GM10248 (cell line): Measurements from ENCODE around the gene ACLY.

Experiments
- CTCF ChIA-PET: fragments of 300-600 bp; sonication (Branson Sonifier 250); formaldehyde crosslinking; extraction: SDS; loops from one replicate; lab custom pipeline; 2021; ENCODE audit warnings: antibody characterized with exemption; lab: Yijun Ruan, JAX
- POLR2A ChIA-PET: fragments of 350-650 bp; sonication (Branson Sonifier 250); formaldehyde crosslinking; extraction: SDS; loops from one replicate; lab custom pipeline; 2020; ENCODE audit warnings: antibody characterized with exemption; lab: Yijun Ruan, JAX
- DNase-seq: peaks from one replicate; pipeline ENCODE4 v3.0.0; 2012; ENCODE audit errors: extremely low spot score
- TF ChIP-seq, protein P1 (sequence below): IDR thresholded peaks from 2 replicates; pipeline ENCODE4 v1.5.1; 2012; ENCODE audit warnings: mild to moderate bottlenecking, low read depth; ENCODE audit errors: extremely low read depth, missing control alignments, control extremely low read depth

Gene ACLY

DNA sequence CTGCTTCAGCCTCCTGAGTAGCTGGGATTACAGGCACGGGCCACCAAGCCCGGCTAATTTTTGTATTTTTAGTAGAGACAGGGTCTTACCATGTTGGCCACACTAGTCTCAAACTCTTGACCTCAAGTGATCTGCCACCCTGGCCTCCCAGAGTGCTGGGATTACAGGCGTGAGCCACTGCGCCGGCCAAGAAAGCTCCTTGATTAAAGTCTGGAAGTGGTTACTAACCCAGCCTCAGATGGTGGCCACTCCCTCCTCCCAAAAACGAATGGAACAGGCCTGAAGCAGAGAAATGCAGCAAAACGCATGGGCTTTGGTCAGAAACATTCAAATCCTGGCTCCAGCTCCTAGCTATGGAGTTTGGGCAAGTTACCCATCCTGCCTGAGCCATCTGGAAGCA, 94.7 kb downstream of the ACLY start:
- POLR2A ChIA-PET: no interaction called here

DNA sequence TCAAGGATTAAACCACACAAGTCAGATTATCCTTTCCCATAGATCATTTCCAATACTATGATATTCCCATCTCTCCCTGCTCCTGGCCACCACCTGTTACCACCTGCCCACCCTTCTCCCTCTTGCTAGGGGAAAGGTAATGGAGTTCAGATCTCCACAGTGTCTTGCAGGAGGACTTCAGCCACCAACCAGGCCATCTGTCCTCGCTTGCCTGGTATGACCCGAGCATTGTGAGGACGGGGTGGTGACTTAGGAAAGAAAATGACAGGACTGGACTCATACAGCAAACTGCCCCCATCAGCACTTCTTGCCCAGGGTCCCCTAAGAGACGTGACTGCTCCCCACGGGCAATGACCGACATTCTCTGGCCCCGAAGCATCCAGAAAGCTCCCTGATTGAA, 95.2 kb downstream of the ACLY start:
- no peak for DNase-seq
- POLR2A ChIA-PET: interaction anchor here (0.6 kb wide), 2 partner anchors 28 to 29 kb away, joined by 3 to 4 read pairs; no protein-coding TSS in a partner anchor
- TF ChIP-seq, protein P1, sequence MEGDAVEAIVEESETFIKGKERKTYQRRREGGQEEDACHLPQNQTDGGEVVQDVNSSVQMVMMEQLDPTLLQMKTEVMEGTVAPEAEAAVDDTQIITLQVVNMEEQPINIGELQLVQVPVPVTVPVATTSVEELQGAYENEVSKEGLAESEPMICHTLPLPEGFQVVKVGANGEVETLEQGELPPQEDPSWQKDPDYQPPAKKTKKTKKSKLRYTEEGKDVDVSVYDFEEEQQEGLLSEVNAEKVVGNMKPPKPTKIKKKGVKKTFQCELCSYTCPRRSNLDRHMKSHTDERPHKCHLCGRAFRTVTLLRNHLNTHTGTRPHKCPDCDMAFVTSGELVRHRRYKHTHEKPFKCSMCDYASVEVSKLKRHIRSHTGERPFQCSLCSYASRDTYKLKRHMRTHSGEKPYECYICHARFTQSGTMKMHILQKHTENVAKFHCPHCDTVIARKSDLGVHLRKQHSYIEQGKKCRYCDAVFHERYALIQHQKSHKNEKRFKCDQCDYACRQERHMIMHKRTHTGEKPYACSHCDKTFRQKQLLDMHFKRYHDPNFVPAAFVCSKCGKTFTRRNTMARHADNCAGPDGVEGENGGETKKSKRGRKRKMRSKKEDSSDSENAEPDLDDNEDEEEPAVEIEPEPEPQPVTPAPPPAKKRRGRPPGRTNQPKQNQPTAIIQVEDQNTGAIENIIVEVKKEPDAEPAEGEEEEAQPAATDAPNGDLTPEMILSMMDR: no peak
- CTCF ChIA-PET: interaction anchor here (0.7 kb wide), 1 partner anchor 12 kb away, joined by 3 read pairs; the partner anchor contains the start of gene P3H4

More for the DNA sequence above, 94.7 kb downstream of the ACLY start:
- TF ChIP-seq, protein P1: no peak
- CTCF ChIA-PET: interaction anchor here (0.7 kb wide), 1 partner anchor 12 kb away, joined by 3 read pairs; the partner anchor contains the start of gene P3H4
- no peak for DNase-seq

DNA sequence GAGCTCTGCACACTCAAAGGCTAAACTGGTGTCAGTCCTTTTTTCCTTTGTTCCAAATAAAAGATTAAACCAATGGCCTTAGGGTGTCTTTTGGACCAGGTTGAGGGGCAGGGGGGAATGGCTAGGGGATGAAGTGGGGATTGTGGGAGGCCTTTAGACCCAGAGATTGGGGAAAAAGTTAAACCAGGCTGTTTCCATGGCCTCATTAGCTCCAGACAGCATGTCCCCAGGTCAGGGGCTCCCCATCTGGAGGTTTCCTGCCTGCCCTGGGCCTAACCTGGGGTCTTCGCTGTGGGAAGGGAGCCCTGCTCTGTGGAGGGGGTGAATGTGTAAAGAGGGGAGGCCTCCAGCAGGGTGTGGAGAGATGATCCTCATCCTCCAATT, 95.6 kb downstream of the ACLY start:
- DNase-seq: no peak
- ChIA-PET CTCF (interaction anchor here (2.4 kb wide), 1 partner anchor 12 kb away, joined by 9 read pairs; the partner anchor contains the start of gene P3H4), POLR2A (interaction anchor here (0.6 kb wide), 2 partner anchors 28 to 29 kb away, joined by 3 to 4 read pairs; no protein-coding TSS in a partner anchor)
- TF ChIP-seq, protein P1: no peak

DNA sequence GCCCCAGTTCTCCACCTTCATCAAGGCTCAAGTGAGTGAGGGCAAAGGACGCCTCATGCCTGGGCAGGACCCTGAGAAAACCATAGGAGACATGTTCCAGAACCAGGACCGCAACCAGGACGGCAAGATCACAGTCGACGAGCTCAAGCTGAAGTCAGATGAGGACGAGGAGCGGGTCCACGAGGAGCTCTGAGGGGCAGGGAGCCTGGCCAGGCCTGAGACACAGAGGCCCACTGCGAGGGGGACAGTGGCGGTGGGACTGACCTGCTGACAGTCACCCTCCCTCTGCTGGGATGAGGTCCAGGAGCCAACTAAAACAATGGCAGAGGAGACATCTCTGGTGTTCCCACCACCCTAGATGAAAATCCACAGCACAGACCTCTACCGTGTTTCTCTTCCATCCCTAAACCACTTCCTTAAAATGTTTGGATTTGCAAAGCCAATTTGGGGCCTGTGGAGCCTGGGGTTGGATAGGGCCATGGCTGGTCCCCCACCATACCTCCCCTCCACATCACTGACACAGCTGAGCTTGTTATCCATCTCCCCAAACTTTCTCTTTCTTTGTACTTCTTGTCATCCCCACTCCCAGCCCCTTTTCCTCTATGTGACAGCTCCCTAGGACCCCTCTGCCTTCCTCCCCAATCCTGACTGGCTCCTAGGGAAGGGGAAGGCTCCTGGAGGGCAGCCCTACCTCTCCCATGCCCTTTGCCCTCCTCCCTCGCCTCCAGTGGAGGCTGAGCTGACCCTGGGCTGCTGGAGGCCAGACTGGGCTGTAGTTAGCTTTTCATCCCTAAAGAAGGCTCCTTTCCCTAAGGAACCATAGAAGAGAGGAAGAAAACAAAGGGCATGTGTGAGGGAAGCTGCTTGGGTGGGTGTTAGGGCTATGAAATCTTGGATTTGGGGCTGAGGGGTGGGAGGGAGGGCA, 96.3 kb downstream of the ACLY start:
- ChIA-PET CTCF (interaction anchor here (1.3 to 2.4 kb wide), 2 partner anchors 11 to 244 kb away, joined by 3 to 9 read pairs; partner anchors contain the start of gene P3H4), POLR2A (interaction anchor here (0.6 kb wide), 1 partner anchor 27 kb away, joined by 4 read pairs; no protein-coding TSS in a partner anchor)
- DNase-seq: no peak
- TF ChIP-seq, protein P1: no peak

DNA sequence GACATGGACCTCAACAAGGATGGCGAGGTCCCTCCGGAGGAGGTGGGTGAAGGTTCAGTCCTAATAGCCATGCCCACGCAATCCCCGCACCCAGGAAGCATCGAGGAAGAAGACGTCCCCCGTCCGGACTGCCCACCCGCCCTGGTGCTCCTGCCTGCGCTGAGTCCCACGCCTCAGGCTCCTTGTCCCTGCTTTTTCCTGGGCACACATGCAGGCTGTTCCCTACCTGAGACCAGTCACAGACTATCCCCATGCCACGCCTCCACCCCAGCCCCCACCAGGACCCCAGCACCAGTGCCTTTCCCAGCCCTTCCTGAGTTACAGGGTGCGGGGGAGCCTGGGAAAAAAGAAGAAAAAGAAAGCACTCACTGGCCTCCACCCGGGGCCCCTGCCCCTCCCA, 97.0 kb downstream of the ACLY start:
- TF ChIP-seq, protein P1: no peak
- no peak for DNase-seq
- CTCF ChIA-PET: interaction anchor here (1.3 to 2.4 kb wide), 2 partner anchors 11 to 245 kb away, joined by 3 to 9 read pairs; partner anchors contain the start of gene P3H4
- POLR2A ChIA-PET: no interaction called here

DNA sequence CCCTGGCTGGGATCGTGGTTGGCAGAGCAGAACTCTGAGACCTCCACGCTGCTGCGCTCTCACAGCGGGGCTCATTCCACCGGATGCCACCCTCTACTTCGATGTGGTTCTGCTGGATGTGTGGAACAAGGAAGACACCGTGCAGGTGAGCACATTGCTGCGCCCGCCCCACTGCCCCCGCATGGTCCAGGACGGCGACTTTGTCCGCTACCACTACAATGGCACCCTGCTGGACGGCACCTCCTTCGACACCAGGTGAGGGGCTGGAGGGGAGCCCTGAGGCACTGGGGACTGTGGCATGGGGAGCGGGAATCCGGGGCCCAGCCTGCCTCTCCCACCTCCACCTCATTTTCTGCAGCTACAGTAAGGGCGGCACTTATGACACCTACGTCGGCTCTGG, 100.7 kb downstream of the ACLY start:
- TF ChIP-seq, protein P1: no peak
- ChIA-PET CTCF (interaction anchor here (2.4 kb wide), 1 partner anchor 16 kb away, joined by 9 read pairs; no protein-coding TSS in a partner anchor), POLR2A (interaction anchor here (0.6 kb wide), 1 partner anchor 758 kb away, joined by 4 read pairs; the partner anchor contains the start of gene KRTAP2-3)
- no peak for DNase-seq
